WERI-Rb-1 (cell line): ENCODE results near the gene LDHD.

ENCODE experiments used
- DNase-seq: peaks from one replicate; pipeline ENCODE4 v3.0.0-alpha.2; 2020
- H3K27ac ChIP-seq: fragments of 250-450 bp; sonication (Bioruptor Pico); 2 replicates; pipeline ENCODE4 v1.5.1; 2020; ENCODE audit warnings: mild to moderate bottlenecking, moderate library complexity
- H3K27me3 ChIP-seq: fragments of 250-450 bp; sonication (Bioruptor Pico); 2 replicates; pipeline ENCODE4 v1.5.1; 2021; ENCODE audit warnings: mild to moderate bottlenecking, low read depth, moderate library complexity; ENCODE audit not compliant: insufficient read depth, severe bottlenecking
- H3K36me3 ChIP-seq: fragments of 250-450 bp; sonication (Bioruptor Pico); 2 replicates; pipeline ENCODE4 v1.5.1; 2020; ENCODE audit warnings: mild to moderate bottlenecking, moderate library complexity
- H3K4me3 ChIP-seq: 2 replicates; pipeline ENCODE4 v1.5.1; 2011; ENCODE audit warnings: low read depth, mild to moderate bottlenecking, control low read depth, low read length
- H3K9me3 ChIP-seq: fragments of 250-450 bp; sonication (Bioruptor Pico); 2 replicates; pipeline ENCODE4 v1.5.1; 2021; ENCODE audit warnings: mild to moderate bottlenecking, moderate library complexity; ENCODE audit not compliant: severe bottlenecking
- CTCF ChIP-seq: IDR thresholded peaks from 2 replicates; pipeline ENCODE4 v1.5.1; 2011; ENCODE audit warnings: low read depth, mild to moderate bottlenecking, control low read depth, inconsistent platforms, low read length

The LDHD gene

GRCh38 chr16:75075688-75076268, 40.8 kb downstream of the LDHD start:
- Histone ChIP-seq H3K4me3 (no peak overlapping the region), H3K27me3 (no peaks in the 10 kb centered on the region), H3K36me3 (no peaks in the 10 kb centered on the region), H3K27ac (no peak overlapping the region), H3K9me3 (no peaks in the 10 kb centered on the region)
- no peak for TF ChIP-seq CTCF
- no peak for DNase-seq

- Histone ChIP-seq H3K9me3 (no peaks in the 10 kb centered on the region), H3K4me3 (no peak overlapping the region), H3K27ac (no peak overlapping the region), H3K27me3 (no peaks in the 10 kb centered on the region), H3K36me3 (no peaks in the 10 kb centered on the region)
- TF ChIP-seq CTCF, result no peak
- DNase-seq, result no peak
Observed at GRCh38 chr16:75074920-75075687, 41.5 kb downstream of the LDHD start.

- no peak overlapping the region for H3K27ac ChIP-seq
- no peak overlapping the region for H3K4me3 ChIP-seq
- no peak for TF ChIP-seq CTCF
- no peaks in the 10 kb centered on the region for H3K9me3 ChIP-seq
- no peak for DNase-seq
- no peaks in the 10 kb centered on the region for H3K36me3 ChIP-seq
- H3K27me3 ChIP-seq, result no peaks in the 10 kb centered on the region
Observed at GRCh38 chr16:75074304-75074793, 42.2 kb downstream of the LDHD start.

GRCh38 chr16:75073545-75074303, 42.9 kb downstream of the LDHD start:
- no peak for TF ChIP-seq CTCF
- H3K36me3 ChIP-seq, result no peaks in the 10 kb centered on the region
- H3K27me3 ChIP-seq, result no peaks in the 10 kb centered on the region
- H3K4me3 ChIP-seq, result no peak overlapping the region
- DNase-seq, result no peak
- no peak overlapping the region for H3K27ac ChIP-seq
- H3K9me3 ChIP-seq, result no peaks in the 10 kb centered on the region

- H3K4me3 ChIP-seq, result no peak overlapping the region
- no peaks in the 10 kb centered on the region for H3K27me3 ChIP-seq
- no peaks in the 10 kb centered on the region for H3K9me3 ChIP-seq
- TF ChIP-seq CTCF, result no peak
- H3K27ac ChIP-seq, result no peak overlapping the region
- H3K36me3 ChIP-seq, result no peaks in the 10 kb centered on the region
- no peak for DNase-seq
Observed at GRCh38 chr16:75072239-75072947, 44.2 kb downstream of the LDHD start.
